HEK293 (cell line): ENCODE data around the gene CATSPER1.

ENCODE experiments used
- TF ChIP-seq, protein P1 (sequence below): fragments of 450-650 bp; formaldehyde crosslinking; IDR thresholded peaks from 2 replicates; pipeline ENCODE4 v1.5.1; 2016; ENCODE audit warnings: missing biosample characterization, missing genetic modification characterization
- TF ChIP-seq, protein P2 (sequence below): fragments of 450-650 bp; formaldehyde crosslinking; IDR thresholded peaks from 2 replicates; pipeline ENCODE4 v1.5.1; 2016; ENCODE audit warnings: missing biosample characterization, missing genetic modification characterization

- TF ChIP-seq, protein P1, sequence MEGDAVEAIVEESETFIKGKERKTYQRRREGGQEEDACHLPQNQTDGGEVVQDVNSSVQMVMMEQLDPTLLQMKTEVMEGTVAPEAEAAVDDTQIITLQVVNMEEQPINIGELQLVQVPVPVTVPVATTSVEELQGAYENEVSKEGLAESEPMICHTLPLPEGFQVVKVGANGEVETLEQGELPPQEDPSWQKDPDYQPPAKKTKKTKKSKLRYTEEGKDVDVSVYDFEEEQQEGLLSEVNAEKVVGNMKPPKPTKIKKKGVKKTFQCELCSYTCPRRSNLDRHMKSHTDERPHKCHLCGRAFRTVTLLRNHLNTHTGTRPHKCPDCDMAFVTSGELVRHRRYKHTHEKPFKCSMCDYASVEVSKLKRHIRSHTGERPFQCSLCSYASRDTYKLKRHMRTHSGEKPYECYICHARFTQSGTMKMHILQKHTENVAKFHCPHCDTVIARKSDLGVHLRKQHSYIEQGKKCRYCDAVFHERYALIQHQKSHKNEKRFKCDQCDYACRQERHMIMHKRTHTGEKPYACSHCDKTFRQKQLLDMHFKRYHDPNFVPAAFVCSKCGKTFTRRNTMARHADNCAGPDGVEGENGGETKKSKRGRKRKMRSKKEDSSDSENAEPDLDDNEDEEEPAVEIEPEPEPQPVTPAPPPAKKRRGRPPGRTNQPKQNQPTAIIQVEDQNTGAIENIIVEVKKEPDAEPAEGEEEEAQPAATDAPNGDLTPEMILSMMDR (tag by site-specific recombination) = no peak
- TF ChIP-seq, protein P2, sequence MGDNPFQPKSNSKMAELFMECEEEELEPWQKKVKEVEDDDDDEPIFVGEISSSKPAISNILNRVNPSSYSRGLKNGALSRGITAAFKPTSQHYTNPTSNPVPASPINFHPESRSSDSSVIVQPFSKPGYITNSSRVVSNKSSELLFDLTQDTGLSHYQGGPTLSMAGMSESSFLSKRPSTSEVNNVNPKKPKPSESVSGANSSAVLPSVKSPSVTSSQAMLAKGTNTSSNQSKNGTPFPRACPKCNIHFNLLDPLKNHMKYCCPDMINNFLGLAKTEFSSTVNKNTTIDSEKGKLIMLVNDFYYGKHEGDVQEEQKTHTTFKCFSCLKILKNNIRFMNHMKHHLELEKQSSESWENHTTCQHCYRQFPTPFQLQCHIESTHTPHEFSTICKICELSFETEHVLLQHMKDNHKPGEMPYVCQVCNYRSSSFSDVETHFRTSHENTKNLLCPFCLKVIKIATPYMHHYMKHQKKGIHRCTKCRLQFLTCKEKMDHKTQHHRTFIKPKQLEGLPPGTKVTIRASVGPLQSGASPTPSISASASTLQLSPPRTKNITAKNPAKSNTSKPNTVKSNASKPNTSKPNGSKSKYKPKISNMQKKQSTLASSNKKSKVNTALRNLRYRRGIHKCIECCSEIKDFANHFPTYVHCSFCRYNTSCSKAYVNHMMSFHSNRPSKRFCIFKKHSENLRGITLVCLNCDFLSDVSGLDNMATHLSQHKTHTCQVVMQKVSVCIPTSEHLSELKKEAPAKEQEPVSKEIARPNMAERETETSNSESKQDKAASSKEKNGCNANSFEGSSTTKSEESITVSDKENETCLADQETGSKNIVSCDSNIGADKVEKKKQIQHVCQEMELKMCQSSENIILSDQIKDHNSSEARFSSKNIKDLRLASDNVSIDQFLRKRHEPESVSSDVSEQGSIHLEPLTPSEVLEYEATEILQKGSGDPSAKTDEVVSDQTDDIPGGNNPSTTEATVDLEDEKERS = no peak
Observed at GRCh38 chr11:65982824-65983588, 43.3 kb downstream of the CATSPER1 start.
